GM13976 (cell line): ENCODE results near the gene ZSWIM6.

Source experiments
- DNase-seq: peaks from one replicate; pipeline ENCODE4 v3.0.0; 2012; ENCODE audit warnings: low spot score
- CTCF ChIP-seq: IDR thresholded peaks from 2 replicates; pipeline ENCODE4 v1.5.1; 2012; ENCODE audit warnings: borderline replicate concordance, mild to moderate bottlenecking; ENCODE audit not compliant: insufficient read depth; ENCODE audit errors: extremely low read depth, missing control alignments, control extremely low read depth
- in situ Hi-C: fragments of 300-500 bp; cut with MboI; formaldehyde crosslinking; loops from one replicate; pipeline ENCODE4 v1.12.0; 2022; ENCODE audit warnings: low sequenced_read_pairs, mixed read lengths, inconsistent platforms; ENCODE audit not compliant: unreplicated experiment

Gene ZSWIM6

GRCh38 chr5:61507232-61507631, 175.2 kb downstream of the ZSWIM6 start:
- in situ Hi-C loops, result no loop called here
- no peak for DNase-seq
- TF ChIP-seq CTCF, result no peak

GRCh38 chr5:61516946-61517345, 184.9 kb downstream of the ZSWIM6 start:
- no peak for DNase-seq
- TF ChIP-seq CTCF, result no peak
- in situ Hi-C loops, result no loop called here

GRCh38 chr5:61519728-61520277, 187.7 kb downstream of the ZSWIM6 start:
- no peak for DNase-seq
- no peak for TF ChIP-seq CTCF
- in situ Hi-C loops, result no loop called here

- no peak for TF ChIP-seq CTCF
- in situ Hi-C loops, result no loop called here
- no peak for DNase-seq
Observed at GRCh38 chr5:61523073-61523472, 191.0 kb downstream of the ZSWIM6 start.

GRCh38 chr5:61523997-61524396, 191.9 kb downstream of the ZSWIM6 start:
- no peak for DNase-seq
- in situ Hi-C loops, result no loop called here
- TF ChIP-seq CTCF, result no peak

- in situ Hi-C loops, result no loop called here
- DNase-seq, result no peak
- TF ChIP-seq CTCF, result no peak
Observed at GRCh38 chr5:61525512-61526206, 193.6 kb downstream of the ZSWIM6 start.

GRCh38 chr5:61526207-61526519, 194.1 kb downstream of the ZSWIM6 start:
- in situ Hi-C loops, result no loop called here
- TF ChIP-seq CTCF, result no peak
- DNase-seq, result no peak
